ENCODE data around the gene ARHGAP31.
"Not testable (repeated sequence)": the region's sequence is repeated elsewhere in the genome, so short reads cannot be mapped to it uniquely, and the experiment has no call there.

ARHGAP31 gene

DNA sequence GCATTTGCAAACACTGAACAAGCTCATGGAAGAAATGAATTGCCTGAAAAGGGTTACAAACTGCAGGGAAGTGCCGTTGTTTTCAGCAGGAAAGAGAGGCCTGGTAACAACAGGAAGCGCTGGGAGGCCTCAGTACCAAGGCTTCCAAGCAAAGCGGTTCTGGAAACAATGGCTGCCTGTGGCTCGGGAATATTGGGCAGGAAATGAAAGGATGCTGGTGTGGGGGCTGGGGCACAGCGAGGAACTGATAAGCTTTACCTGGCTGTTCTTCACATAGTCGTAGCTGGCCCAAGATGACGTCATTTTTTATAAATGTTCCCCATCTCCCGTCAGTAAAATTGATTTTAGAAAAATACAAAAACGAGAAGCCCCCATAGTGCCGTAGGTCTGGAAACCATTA, 55.9 kb downstream of the ARHGAP31 start:
- Mint-ChIP-seq H3K27ac (ENCODE audit: low read depth) (no peak overlapping the region), H3K9me3 (no peaks in the 10 kb centered on the region), H3K4me3 (no peak overlapping the region), H3K36me3 (ENCODE audit: insufficient read depth) (no peaks in the 10 kb centered on the region), H3K4me1 (peaks cover 23% of the 10 kb centered on the region), H3K27me3 (no peaks in the 10 kb centered on the region)
- no peak for DNase-seq (ENCODE audit: low spot score in 2 of 2)
- no peak for ATAC-seq (replicated peaks; ENCODE audit: extremely low read depth, poor library complexity, severe bottlenecking)

DNA sequence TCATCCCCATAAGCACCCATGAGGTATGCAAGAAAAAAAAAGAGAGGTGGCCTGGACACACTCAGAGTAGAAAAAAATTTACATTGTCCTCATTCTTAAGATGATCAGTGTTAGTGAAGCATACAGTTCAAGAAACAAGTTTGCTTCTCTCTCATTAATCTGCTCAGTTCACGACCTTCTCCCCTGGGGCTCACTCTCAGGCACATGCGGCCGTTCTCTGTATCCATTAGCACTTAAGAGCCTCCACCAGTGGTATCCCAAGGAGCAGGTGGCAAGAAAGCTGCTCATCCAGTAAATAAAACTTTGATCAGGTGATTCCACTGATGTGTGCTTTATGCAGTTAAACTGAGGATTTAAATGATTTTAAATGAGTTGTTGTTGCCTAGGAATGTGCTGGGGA, 57.4 kb downstream of the ARHGAP31 start:
- Mint-ChIP-seq H3K36me3 (ENCODE audit: insufficient read depth) (no peaks in the 10 kb centered on the region), H3K9me3 (no peaks in the 10 kb centered on the region), H3K4me3 (no peak overlapping the region), H3K27ac (ENCODE audit: low read depth) (no peak overlapping the region), H3K27me3 (no peaks in the 10 kb centered on the region), H3K4me1 (peaks cover 18% of the 10 kb centered on the region)
- ATAC-seq (replicated peaks; ENCODE audit: extremely low read depth, poor library complexity, severe bottlenecking) (no peak), DNase-seq (ENCODE audit: low spot score in 2 of 2) (no peak)

DNA sequence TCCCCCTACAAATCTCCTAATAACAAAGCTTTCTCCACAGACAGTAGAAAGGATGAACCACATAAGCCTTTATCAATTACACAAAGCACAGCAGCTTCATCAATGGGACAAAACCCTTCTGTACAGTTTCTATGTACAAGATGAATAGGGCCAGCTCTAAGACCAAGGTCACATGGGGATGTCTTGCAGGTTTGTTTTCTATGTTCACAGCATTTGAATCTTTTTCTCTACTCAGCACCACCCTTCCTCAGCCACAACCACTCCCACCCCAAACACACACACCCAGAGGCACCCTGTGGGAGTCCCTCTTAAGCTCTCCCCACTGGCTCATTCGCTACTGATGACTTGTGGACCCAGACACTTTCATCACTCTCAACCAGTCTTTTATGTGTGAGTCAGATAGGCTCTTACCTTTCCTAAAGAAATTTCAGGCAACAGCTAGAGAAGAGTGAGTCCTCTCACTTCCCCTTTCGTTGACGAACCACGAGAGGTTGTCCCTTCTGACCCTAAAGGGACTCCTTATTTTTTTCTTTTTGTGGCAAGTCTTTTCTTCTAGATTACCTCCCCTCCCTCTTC, 57.9 kb downstream of the ARHGAP31 start:
- Mint-ChIP-seq H3K4me3 (no peak overlapping the region), H3K27me3 (no peaks in the 10 kb centered on the region), H3K9me3 (no peaks in the 10 kb centered on the region), H3K36me3 (ENCODE audit: insufficient read depth) (no peaks in the 10 kb centered on the region), H3K27ac (ENCODE audit: low read depth) (no peak overlapping the region), H3K4me1 (peaks cover 18% of the 10 kb centered on the region)
- ATAC-seq (replicated peaks; ENCODE audit: extremely low read depth, poor library complexity, severe bottlenecking) (peak; percentile 40), DNase-seq (ENCODE audit: low spot score in 2 of 2) (no peak)

DNA sequence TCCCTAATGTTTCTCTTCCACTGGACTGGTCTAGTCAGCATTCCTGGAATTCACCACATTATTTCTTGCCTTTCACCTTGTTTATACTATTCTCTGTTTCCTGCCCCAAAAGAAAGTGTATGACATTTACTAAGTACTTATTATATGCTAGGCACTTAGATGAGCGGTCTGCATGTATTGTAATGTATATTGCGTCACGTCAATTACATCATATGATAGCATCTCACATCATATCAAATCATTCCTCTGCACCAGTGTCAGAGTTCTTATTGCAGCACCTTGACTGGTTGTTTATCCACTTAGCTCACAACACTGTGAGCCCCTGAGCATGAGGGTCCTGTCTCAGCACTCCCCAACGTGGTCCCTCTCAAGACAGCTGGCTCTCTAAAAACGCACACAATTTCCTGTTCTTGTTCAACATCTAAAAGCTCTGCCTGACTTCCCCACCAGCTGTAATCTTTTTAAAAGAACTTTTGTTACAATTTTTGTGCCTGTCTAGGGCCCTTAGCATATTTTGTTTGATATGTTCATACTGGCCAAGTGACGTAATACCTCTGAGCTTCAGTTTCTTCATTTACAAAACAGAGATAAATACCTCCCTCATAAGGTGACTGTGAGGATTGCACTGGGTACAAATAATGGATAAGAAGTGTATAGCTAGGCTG, 58.8 kb downstream of the ARHGAP31 start:
- no peak for DNase-seq (ENCODE audit: low spot score in 2 of 2)
- Mint-ChIP-seq H3K4me3 (no peak overlapping the region), H3K4me1 (peaks cover 18% of the 10 kb centered on the region), H3K9me3 (no peaks in the 10 kb centered on the region), H3K27ac (ENCODE audit: low read depth) (no peak overlapping the region), H3K36me3 (ENCODE audit: insufficient read depth) (no peaks in the 10 kb centered on the region), H3K27me3 (no peaks in the 10 kb centered on the region)
- ATAC-seq (replicated peaks; ENCODE audit: extremely low read depth, poor library complexity, severe bottlenecking), result no peak

DNA sequence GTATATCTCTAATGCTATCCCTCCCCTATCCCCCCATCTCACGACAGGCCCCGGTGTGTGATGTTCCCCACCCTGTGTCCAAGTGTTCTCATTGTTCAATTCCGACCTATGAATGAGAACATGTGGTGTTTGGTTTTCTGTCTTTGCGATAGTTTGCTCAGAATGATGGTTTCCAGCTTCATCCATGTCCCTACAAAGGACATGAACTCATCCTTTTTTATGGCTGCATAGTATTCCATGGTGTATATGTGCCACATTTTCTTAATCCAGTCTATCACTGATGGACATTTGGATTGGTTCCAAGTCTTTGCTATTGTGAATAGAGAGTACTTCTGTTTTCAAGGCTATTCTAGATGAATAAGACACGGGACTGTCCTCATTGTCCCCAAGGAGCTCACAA, 61.4 kb downstream of the ARHGAP31 start:
- not testable (repeated sequence) for H3K27me3 Mint-ChIP-seq; DNase-seq (ENCODE audit: low spot score in 2 of 2); H3K4me3 Mint-ChIP-seq; H3K27ac Mint-ChIP-seq (ENCODE audit: low read depth); H3K9me3 Mint-ChIP-seq; ATAC-seq (replicated peaks; ENCODE audit: extremely low read depth, poor library complexity, severe bottlenecking); H3K36me3 Mint-ChIP-seq (ENCODE audit: insufficient read depth)
- peaks cover 18% of the 10 kb centered on the region for H3K4me1 Mint-ChIP-seq

DNA sequence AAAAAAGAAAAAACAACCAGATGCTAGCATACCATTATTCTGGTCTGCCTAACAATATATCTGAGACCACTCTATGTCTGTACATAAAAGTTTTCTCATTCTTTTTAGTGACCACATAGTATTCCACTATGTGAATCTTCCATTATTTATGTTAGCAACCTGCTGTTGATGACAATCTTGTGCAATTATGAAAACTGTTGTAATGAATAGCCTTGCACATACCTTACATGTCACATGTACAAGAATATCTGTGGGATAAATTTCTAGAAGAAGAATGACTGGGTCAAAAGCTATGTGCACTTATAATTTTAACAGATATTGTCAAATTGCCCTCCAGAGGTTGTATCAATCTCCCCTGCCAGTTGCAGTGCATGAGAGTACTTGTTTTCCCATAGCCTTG, 62.5 kb downstream of the ARHGAP31 start:
- H3K4me1 Mint-ChIP-seq, result peaks cover 18% of the 10 kb centered on the region
- peaks cover 1% of the 10 kb centered on the region for H3K36me3 Mint-ChIP-seq (ENCODE audit: insufficient read depth)

DNA sequence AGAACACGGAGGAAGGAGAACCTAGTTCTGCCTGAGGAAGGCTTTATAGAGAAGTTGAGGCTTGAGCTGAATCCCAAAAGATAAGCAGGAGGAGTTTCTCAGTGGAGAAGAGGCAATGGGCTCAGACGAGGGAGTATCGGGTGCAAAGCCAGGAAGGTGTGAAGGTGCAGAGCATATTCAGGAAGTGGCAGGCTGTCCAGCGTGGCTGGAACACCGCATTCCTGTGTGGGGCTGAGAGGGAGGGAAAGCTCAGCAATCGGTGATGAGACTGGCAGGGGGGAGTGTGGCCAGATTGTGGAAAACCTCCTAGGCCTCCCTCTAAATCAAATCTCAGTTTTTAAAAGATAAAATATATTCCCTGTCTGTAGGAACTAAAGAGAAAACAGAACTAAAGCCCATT, 63.0 kb downstream of the ARHGAP31 start:
- Mint-ChIP-seq H3K27ac (ENCODE audit: low read depth) (no peak overlapping the region), H3K4me1 (peaks cover 13% of the 10 kb centered on the region), H3K27me3 (no peaks in the 10 kb centered on the region), H3K9me3 (no peaks in the 10 kb centered on the region), H3K36me3 (ENCODE audit: insufficient read depth) (peaks cover 1% of the 10 kb centered on the region), H3K4me3 (no peak overlapping the region)
- no peak for ATAC-seq (replicated peaks; ENCODE audit: extremely low read depth, poor library complexity, severe bottlenecking)
- DNase-seq (ENCODE audit: low spot score in 2 of 2), result no peak

More for the DNA sequence above, 62.5 kb downstream of the ARHGAP31 start:
- no peak for DNase-seq (ENCODE audit: low spot score in 2 of 2)
- no peak overlapping the region for H3K4me3 Mint-ChIP-seq
- H3K27ac Mint-ChIP-seq (ENCODE audit: low read depth), result no peak overlapping the region
- no peaks in the 10 kb centered on the region for H3K9me3 Mint-ChIP-seq
- no peak for ATAC-seq (replicated peaks; ENCODE audit: extremely low read depth, poor library complexity, severe bottlenecking)
- H3K27me3 Mint-ChIP-seq, result no peaks in the 10 kb centered on the region

DNA sequence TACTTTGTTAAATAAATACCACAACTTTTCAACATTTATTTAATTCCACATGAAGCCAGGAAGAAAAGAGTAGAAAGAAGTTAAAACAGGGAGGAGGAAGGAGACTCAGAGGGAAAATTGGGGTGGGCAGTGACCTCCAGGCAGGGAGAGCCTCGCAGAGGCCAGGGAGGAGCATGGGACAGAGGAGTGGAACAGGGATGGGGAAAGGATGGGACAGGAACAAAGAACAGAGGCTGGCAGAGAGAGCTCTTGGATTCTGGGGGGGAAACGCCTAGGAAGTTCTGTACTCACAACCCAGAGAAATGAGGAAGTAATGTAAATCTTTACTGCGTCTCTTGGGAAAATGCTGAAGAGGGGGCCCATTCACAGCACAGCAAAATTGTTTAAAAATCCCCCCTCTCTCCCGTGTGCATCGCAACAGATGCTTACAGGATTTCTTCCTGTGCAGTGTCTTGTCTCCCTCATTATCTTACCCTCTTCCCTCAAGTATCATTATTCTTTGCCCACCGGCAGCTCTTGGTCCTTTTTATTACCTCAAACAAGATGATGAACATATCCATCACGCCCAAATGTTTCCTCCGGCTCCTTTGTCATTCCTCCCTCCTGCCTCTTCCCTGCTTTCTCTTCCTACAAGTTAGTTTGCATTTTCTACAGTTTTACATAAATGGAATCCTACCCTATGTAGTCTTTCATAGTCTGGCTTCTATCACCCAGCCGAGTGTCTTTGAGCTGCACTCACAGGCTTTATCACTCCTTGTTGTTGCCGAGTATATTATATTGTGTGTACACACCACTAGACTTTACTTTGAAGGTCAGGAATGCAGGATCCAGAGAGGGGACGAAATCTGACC, 65.5 kb downstream of the ARHGAP31 start:
- no peak overlapping the region for H3K4me3 Mint-ChIP-seq
- H3K27me3 Mint-ChIP-seq, result no peaks in the 10 kb centered on the region
- H3K9me3 Mint-ChIP-seq, result no peaks in the 10 kb centered on the region
- H3K36me3 Mint-ChIP-seq (ENCODE audit: insufficient read depth), result peaks cover 1% of the 10 kb centered on the region
- no peak for ATAC-seq (replicated peaks; ENCODE audit: extremely low read depth, poor library complexity, severe bottlenecking)
- H3K4me1 Mint-ChIP-seq, result no peaks in the 10 kb centered on the region
- no peak for DNase-seq (ENCODE audit: low spot score in 2 of 2)
- no peak overlapping the region for H3K27ac Mint-ChIP-seq (ENCODE audit: low read depth)

DNA sequence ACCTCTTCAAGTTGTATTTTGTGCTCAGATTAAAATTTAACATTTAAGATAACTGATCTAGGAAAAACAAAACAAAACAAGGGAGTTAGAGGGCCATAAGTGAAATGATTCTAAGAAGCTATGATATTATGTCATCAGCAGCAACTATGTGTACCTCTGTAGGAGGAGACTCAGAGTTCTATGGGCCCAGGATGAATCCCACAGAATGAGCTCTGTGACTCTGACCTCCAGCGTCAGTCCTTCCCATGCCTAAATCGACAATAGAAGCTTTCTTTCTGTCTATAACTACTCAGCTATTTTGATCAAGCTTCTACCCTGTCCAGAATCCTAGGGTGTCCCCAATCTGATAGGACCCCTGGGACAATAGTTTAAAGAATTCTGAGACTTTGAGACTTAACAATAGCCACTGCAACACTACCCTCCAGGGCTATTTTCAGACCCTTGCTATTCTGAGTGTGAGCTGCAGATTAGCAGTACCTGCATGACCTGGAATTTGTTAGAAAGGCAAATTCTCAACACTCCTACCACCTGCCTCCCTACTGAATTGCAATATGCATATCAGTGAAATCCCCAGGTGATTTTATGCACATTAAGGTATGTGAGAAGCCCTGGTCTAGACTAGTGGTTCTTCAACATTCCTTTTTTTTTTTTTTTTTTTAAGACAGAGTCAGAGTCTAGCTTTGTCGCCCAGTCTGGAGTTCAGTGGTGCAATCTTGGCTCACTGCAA, 66.7 kb downstream of the ARHGAP31 start:
- no peaks in the 10 kb centered on the region for H3K27me3 Mint-ChIP-seq
- H3K9me3 Mint-ChIP-seq, result no peaks in the 10 kb centered on the region
- no peak overlapping the region for H3K4me3 Mint-ChIP-seq
- peaks cover 1% of the 10 kb centered on the region for H3K36me3 Mint-ChIP-seq (ENCODE audit: insufficient read depth)
- ATAC-seq (replicated peaks; ENCODE audit: extremely low read depth, poor library complexity, severe bottlenecking) (no peak), DNase-seq (ENCODE audit: low spot score in 2 of 2) (no peak)
- H3K4me1 Mint-ChIP-seq, result no peaks in the 10 kb centered on the region
- H3K27ac Mint-ChIP-seq (ENCODE audit: low read depth), result no peak overlapping the region

DNA sequence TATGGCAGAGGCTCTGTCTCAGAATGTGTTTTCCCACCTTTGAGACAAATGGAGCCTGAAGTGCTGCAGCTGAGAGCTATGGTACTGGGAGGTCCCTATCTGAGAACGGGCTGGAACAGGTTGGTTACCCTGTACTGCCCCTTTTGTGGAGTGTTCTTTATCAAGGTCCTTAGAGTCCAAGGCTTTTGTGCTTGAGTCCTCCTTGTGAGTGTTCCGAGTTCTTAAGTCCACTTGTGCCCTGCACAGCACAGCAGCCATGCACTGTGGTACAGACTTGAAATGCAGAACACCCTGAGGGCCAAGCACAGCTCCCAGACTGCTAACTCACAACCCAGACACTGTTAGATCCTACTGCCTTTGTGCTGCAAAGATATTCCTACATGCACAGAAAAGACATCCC, 67.8 kb downstream of the ARHGAP31 start:
- Mint-ChIP-seq H3K4me1 (no peaks in the 10 kb centered on the region), H3K27ac (ENCODE audit: low read depth) (no peak overlapping the region), H3K27me3 (no peaks in the 10 kb centered on the region), H3K4me3 (no peak overlapping the region), H3K36me3 (ENCODE audit: insufficient read depth) (peaks cover 1% of the 10 kb centered on the region), H3K9me3 (no peaks in the 10 kb centered on the region)
- no peak for ATAC-seq (replicated peaks; ENCODE audit: extremely low read depth, poor library complexity, severe bottlenecking)
- no peak for DNase-seq (ENCODE audit: low spot score in 2 of 2)

DNA sequence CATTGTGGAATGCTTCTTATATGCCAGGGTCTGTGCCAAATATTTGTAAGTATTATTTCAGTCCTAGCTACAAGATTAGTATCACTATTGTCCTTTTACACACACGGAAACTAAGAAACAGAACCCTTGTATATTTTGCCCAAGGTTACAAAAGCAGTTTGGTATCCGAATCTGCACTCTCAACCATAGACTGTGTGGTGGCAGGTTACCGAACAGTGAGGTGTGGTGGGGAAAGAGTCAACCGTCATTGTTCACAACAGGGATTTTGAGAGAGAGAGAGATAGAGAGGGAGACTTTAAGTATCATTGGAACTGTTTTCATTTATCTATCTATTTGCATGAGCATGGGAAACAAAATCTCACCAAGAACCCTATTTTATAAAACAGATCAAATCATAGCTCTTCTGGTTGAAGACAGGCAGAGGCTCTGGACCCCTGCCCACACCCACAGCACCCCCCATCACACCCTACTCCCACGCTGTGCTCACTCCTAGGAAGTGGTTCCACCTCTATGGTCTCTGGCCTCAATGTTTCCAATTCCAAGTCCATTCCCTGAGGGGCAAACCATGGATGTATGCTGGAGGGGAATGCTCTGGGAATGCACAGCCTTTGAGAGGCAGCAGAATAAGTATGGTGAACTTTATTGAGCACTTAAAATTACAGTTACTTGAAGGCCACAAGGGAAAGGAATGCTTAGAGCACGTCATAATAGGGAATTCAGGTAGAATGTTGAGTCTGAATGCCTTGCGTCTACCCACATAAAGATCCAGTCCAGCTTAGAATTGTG, 69.0 kb downstream of the ARHGAP31 start:
- DNase-seq (ENCODE audit: low spot score in 2 of 2) (no peak), ATAC-seq (replicated peaks; ENCODE audit: extremely low read depth, poor library complexity, severe bottlenecking) (no peak)
- Mint-ChIP-seq H3K9me3 (no peaks in the 10 kb centered on the region), H3K4me1 (no peaks in the 10 kb centered on the region), H3K27me3 (no peaks in the 10 kb centered on the region), H3K36me3 (ENCODE audit: insufficient read depth) (peaks cover 1% of the 10 kb centered on the region), H3K4me3 (no peak overlapping the region), H3K27ac (ENCODE audit: low read depth) (no peak overlapping the region)

DNA sequence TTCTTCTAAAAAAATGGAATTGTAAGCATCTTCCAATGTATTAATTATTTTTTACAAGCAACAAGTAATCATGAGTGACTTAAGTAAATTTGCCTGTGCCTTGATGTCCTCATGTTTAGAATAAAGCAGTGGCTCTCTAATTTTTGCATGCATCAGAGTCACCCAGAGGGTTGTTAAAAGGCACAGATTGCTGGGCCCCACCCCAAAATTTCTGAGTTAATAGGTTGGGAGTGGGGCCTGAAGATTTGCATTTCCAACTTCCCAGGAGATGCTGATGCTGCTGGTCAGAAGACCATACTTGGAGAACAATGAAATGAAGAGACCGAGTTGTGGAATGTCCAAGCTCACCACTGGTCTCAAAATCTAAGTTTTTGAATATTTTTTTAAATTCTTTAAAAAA, 70.2 kb downstream of the ARHGAP31 start:
- ATAC-seq (replicated peaks; ENCODE audit: extremely low read depth, poor library complexity, severe bottlenecking) (no peak), DNase-seq (ENCODE audit: low spot score in 2 of 2) (no peak)
- Mint-ChIP-seq H3K36me3 (ENCODE audit: insufficient read depth) (peaks cover 1% of the 10 kb centered on the region), H3K4me1 (no peaks in the 10 kb centered on the region), H3K27me3 (no peaks in the 10 kb centered on the region), H3K4me3 (no peak overlapping the region), H3K27ac (ENCODE audit: low read depth) (no peak overlapping the region), H3K9me3 (no peaks in the 10 kb centered on the region)
